GM19023 (cell line): Measurements from ENCODE around the gene HOXB2.
A peak's percentile ranks its signal among the peaks of the same experiment; 100 is the strongest.

ENCODE experiments used
- ATAC-seq: cut with Tn5 transposase; IDR thresholded peaks from one replicate; pipeline ENCODE4 v1.9.1; 2021; ENCODE audit warnings: mild to moderate bottlenecking, moderate library complexity; ENCODE audit not compliant: unreplicated experiment

The HOXB2 gene

GRCh38 chr17:48579471-48579759, 34.5 kb upstream of the HOXB2 start:
- ATAC-seq: no peak

GRCh38 chr17:48578616-48579470, 33.9 kb upstream of the HOXB2 start:
- peak; percentile 38 for ATAC-seq

- peak; percentile 46 for ATAC-seq
Measured at GRCh38 chr17:48577946-48578615, 33.2 kb upstream of the HOXB2 start, which contains the start of gene HOXB4. Gene HOXB4 (minus strand): TSS chr17:48578350. CDS start chr17:48578319, 31 bp downstream.

- ATAC-seq: no peak
Measured at GRCh38 chr17:48577330-48577945, 32.5 kb upstream of the HOXB2 start.

- no peak for ATAC-seq
Measured at GRCh38 chr17:48576479-48577309, 31.8 kb upstream of the HOXB2 start.

GRCh38 chr17:48575673-48576478, 31.0 kb upstream of the HOXB2 start:
- ATAC-seq: no peak

- ATAC-seq: no peak
Measured at GRCh38 chr17:48575066-48575582, 30.2 kb upstream of the HOXB2 start.

- ATAC-seq: no peak
Measured at GRCh38 chr17:48574505-48575065, 29.7 kb upstream of the HOXB2 start.

- ATAC-seq: no peak
Measured at GRCh38 chr17:48571826-48572417, 27.0 kb upstream of the HOXB2 start.

GRCh38 chr17:48571024-48571818, 26.3 kb upstream of the HOXB2 start:
- no peak for ATAC-seq

GRCh38 chr17:48570325-48571023, 25.6 kb upstream of the HOXB2 start:
- ATAC-seq: no peak

- ATAC-seq: no peak
Measured at GRCh38 chr17:48569674-48570324, 24.9 kb upstream of the HOXB2 start.

- no peak for ATAC-seq
Measured at GRCh38 chr17:48569240-48569582, 24.3 kb upstream of the HOXB2 start.

- ATAC-seq: no peak
Measured at GRCh38 chr17:48568499-48569239, 23.8 kb upstream of the HOXB2 start.

- no peak for ATAC-seq
Measured at GRCh38 chr17:48567646-48568354, 22.9 kb upstream of the HOXB2 start.

- no peak for ATAC-seq
Measured at GRCh38 chr17:48567209-48567608, 22.3 kb upstream of the HOXB2 start.
